ENCODE measurements around the gene CTNNB1. TPM values are rescaled to one million over a fixed set of nuclear protein-coding genes. Genes with fewer than 3 reads are reported as not detected.

CTNNB1 gene
- total and polyA plus RNA-seq, 2 of the 13 experiments (the other 11 are each of a cell fraction or from before 2014, with no cell fraction given) = 398 to 489 TPM

GRCh38 chr3:41175365-41175764, 23.9 kb upstream of the CTNNB1 start:
- no TSS peak for BruUV-seq (replicated peaks)
- no CpG with 5 or more reads among the region's 1 CpG for WGBS (ENCODE audit: low lambda C conversion rate)
- no peak for FAIRE-seq

More at GRCh38 chr3:41175365-41175764, 23.9 kb upstream of the CTNNB1 start:
- Histone ChIP-seq H3K27me3 (ENCODE audit: control insufficient read depth in 1 of 2, insufficient read depth in 2 of 2, low read length in 2 of 2) (peaks cover 0 to 13% of the 10 kb centered on the region in 2 experiments; a peak in 2 of 5 replicates), H3K9me3 (ENCODE audit: low read length) (no peaks in the 10 kb centered on the region), H3K79me2 (ENCODE audit: insufficient read depth, low read length) (no peaks in the 10 kb centered on the region), H3K4me3 (replicated peaks in 1 of 3; ENCODE audit: insufficient read depth in 1 of 3, low read depth in 2 of 3, low read length in 3 of 3) (no peak overlapping the region), H3K4me1 (ENCODE audit: insufficient read depth, low read length) (peaks cover 10% of the 10 kb centered on the region), H4K20me1 (ENCODE audit: insufficient read depth, low read length) (no peaks in the 10 kb centered on the region), H3K36me3 (replicated peaks in 1 of 2; ENCODE audit: control insufficient read depth in 1 of 2, insufficient read depth in 2 of 2, low read length in 2 of 2) (no peaks in the 10 kb centered on the region), H3K9ac (ENCODE audit: insufficient read depth, low read depth, low read length) (no peak overlapping the region), H2AFZ (ENCODE audit: low read length) (no peak overlapping the region), H3K4me2 (ENCODE audit: low read depth, low read length) (no peak overlapping the region), H3K27ac (ENCODE audit: extremely low read length, insufficient read depth, low read length) (no peak overlapping the region)
- TF ChIP-seq KMT2B (CRISPR knock-in tag; IDR thresholded peaks at IDR 0.05) (no peak), ZNF747 (CRISPR knock-in tag; IDR thresholded peaks at IDR 0.05; ENCODE audit: borderline replicate concordance) (no peak), ZNF768 (CRISPR knock-in tag; IDR thresholded peaks at IDR 0.05) (no peak), ZBTB2 (CRISPR knock-in tag; IDR thresholded peaks at IDR 0.05; ENCODE audit: low read depth) (no peak), SNAPC2 (CRISPR knock-in tag; IDR thresholded peaks at IDR 0.05) (no peak), PPARG (CRISPR knock-in tag; conservative IDR thresholded peaks at IDR 0.05) (no peak)
- TF ChIP-seq, protein P1, sequence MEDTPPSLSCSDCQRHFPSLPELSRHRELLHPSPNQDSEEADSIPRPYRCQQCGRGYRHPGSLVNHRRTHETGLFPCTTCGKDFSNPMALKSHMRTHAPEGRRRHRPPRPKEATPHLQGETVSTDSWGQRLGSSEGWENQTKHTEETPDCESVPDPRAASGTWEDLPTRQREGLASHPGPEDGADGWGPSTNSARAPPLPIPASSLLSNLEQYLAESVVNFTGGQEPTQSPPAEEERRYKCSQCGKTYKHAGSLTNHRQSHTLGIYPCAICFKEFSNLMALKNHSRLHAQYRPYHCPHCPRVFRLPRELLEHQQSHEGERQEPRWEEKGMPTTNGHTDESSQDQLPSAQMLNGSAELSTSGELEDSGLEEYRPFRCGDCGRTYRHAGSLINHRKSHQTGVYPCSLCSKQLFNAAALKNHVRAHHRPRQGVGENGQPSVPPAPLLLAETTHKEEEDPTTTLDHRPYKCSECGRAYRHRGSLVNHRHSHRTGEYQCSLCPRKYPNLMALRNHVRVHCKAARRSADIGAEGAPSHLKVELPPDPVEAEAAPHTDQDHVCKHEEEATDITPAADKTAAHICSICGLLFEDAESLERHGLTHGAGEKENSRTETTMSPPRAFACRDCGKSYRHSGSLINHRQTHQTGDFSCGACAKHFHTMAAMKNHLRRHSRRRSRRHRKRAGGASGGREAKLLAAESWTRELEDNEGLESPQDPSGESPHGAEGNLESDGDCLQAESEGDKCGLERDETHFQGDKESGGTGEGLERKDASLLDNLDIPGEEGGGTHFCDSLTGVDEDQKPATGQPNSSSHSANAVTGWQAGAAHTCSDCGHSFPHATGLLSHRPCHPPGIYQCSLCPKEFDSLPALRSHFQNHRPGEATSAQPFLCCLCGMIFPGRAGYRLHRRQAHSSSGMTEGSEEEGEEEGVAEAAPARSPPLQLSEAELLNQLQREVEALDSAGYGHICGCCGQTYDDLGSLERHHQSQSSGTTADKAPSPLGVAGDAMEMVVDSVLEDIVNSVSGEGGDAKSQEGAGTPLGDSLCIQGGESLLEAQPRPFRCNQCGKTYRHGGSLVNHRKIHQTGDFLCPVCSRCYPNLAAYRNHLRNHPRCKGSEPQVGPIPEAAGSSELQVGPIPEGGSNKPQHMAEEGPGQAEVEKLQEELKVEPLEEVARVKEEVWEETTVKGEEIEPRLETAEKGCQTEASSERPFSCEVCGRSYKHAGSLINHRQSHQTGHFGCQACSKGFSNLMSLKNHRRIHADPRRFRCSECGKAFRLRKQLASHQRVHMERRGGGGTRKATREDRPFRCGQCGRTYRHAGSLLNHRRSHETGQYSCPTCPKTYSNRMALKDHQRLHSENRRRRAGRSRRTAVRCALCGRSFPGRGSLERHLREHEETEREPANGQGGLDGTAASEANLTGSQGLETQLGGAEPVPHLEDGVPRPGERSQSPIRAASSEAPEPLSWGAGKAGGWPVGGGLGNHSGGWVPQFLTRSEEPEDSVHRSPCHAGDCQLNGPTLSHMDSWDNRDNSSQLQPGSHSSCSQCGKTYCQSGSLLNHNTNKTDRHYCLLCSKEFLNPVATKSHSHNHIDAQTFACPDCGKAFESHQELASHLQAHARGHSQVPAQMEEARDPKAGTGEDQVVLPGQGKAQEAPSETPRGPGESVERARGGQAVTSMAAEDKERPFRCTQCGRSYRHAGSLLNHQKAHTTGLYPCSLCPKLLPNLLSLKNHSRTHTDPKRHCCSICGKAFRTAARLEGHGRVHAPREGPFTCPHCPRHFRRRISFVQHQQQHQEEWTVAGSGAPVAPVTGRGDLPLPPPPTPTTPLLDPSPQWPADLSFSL (CRISPR knock-in tag; IDR thresholded peaks at IDR 0.05) = no peak
- ATAC-seq (no peak), DNase-seq (ENCODE audit: low spot score) (no peak)
- in situ Hi-C loops (cut with HindIII; ENCODE audit: extremely low pct_ligation_motif_present, low pct_unique_long_range_greater_than_20kb) = no loop called here
- ChIA-PET CTCF (ENCODE audit: low intra/inter-chr PET ratio, low total read pairs) (no interaction called here), POLR2A (no interaction called here)
- intact Hi-C loops (cut with micrococcal nuclease; ENCODE audit: unreplicated experiment) = no loop called here

Measured in HepG2 (cell line).